ENCODE data around the gene MSI2.

DNA sequence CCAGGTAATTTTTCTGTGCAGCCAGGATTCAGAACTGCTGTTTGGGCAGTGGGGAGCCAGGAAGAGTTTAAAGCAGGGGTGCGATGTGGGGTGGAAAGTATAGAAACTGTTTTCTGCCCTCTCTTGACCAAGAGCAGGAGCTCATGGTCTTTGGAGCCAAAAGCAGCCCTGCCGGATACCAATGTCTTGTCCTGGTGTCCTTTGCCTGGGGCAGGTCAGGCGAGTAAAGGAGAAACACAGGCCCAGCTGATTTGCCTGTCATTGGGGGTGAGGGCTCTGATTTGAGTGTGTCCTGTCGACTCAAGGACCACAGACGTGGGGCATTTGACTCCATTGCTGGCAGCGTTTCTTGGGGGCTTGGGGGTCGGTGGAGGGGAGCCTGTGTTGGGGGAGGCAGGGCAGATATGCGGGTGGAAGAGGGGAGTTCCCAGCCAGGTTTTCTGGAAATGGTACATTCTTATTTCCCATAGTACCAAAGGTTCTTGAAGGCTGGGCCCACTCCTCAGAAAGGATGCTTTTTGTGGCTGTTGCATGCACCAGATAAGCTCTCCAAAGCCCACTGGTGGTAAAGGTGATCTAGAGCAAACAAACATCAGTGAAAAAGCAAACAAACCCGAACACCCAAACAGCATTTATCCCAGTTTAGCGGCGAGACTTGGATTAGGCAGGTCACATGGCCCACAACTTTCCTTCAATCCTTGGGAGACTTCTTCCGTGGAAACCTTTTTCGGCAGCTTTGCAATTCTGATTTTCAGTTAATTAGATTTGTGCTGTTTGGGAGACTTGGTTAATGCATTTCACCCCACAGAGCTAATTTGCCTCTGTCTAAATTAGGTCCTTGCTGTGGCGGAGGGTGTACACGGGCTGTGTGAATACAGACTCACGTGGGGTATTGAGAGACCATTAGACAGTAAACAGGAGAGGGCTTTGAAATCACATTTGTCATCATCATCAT is 59.0 kb downstream of the MSI2 start:
- TF ChIP-seq, protein P1, sequence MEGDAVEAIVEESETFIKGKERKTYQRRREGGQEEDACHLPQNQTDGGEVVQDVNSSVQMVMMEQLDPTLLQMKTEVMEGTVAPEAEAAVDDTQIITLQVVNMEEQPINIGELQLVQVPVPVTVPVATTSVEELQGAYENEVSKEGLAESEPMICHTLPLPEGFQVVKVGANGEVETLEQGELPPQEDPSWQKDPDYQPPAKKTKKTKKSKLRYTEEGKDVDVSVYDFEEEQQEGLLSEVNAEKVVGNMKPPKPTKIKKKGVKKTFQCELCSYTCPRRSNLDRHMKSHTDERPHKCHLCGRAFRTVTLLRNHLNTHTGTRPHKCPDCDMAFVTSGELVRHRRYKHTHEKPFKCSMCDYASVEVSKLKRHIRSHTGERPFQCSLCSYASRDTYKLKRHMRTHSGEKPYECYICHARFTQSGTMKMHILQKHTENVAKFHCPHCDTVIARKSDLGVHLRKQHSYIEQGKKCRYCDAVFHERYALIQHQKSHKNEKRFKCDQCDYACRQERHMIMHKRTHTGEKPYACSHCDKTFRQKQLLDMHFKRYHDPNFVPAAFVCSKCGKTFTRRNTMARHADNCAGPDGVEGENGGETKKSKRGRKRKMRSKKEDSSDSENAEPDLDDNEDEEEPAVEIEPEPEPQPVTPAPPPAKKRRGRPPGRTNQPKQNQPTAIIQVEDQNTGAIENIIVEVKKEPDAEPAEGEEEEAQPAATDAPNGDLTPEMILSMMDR (IDR thresholded peaks at IDR 0.05; ENCODE audit: low read depth, low read length, poor library complexity, severe bottlenecking): no peak
- TF ChIP-seq EZH2phosphoT487 (IDR thresholded peaks at IDR 0.05; ENCODE audit: borderline replicate concordance, low read length): no peak

Data from DOHH2 (cell line).